ENCODE measurements around the gene TBX2. TPM values are rescaled to one million over a fixed set of nuclear protein-coding genes. Genes with fewer than 3 reads are reported as not detected.

TBX2 gene
- total and polyA plus RNA-seq, 9 of the 15 experiments (the other 6 are each of a cell fraction or from before 2014, with no cell fraction given) = 0.18 TPM; not detected in 8

GRCh38 chr17:61421460-61421859 lies 21.8 kb downstream of the TBX2 start:
- POLR2A ChIA-PET = no interaction called here
- BruUV-seq (replicated peaks) = no TSS peak
- CTCF ChIA-PET (ENCODE audit: low intra/inter-chr PET ratio) = no interaction called here
- ATAC-seq (no peak), DNase-seq (ENCODE audit: extremely low read depth in 1 of 4, low spot score in 3 of 4) (peak in 1 of 4 experiments; percentile 1), FAIRE-seq (no peak)
- no peaks in the 10 kb centered on the region for H3K9me3 ChIP-seq (replicated peaks; ENCODE audit: control insufficient read depth, insufficient read depth, low read depth, low read length)
- peaks cover 0 to 7% of the 10 kb centered on the region in 2 experiments; a peak in 4 of 5 replicates for H3K4me1 ChIP-seq (replicated peaks in 1 of 2; ENCODE audit: control insufficient read depth in 2 of 2, insufficient read depth in 2 of 2, low read length in 2 of 2)
- H3K4me3 ChIP-seq = no peak overlapping the region
- no peak overlapping the region for H3K27ac ChIP-seq (ENCODE audit: extremely low read depth, low read depth, low read length)
- H3K9me1 ChIP-seq (ENCODE audit: control insufficient read depth, insufficient read depth, low read length) = no peaks in the 10 kb centered on the region
- H3K4me2 ChIP-seq (ENCODE audit: insufficient read depth, low read length) = no peak overlapping the region
- WGBS (ENCODE audit: insufficient coverage, low coverage, missing lambda C conversion rate) = 0% methylated on average over 4 of the region's 4 CpGs
- peaks cover 7 to 28% of the 10 kb centered on the region in 2 experiments; a peak in 4 of 5 replicates for H3K27me3 ChIP-seq (ENCODE audit: control insufficient read depth in 2 of 2, insufficient read depth in 2 of 2, low read length in 2 of 2)
- no peaks in the 10 kb centered on the region for H3K36me3 ChIP-seq (ENCODE audit: control insufficient read depth, insufficient read depth, low read length)
- no peaks in the 10 kb centered on the region for H3K79me2 ChIP-seq (ENCODE audit: control insufficient read depth, insufficient read depth, low read length)
- H2AFZ ChIP-seq (ENCODE audit: low read depth, low read length) = no peak overlapping the region
- in situ Hi-C loops (cut with MboI) = loop anchor here (5.0 to 10.0 kb wide), 2 partner anchors 131 to 423 kb away; no protein-coding TSS in a partner anchor
- H3K9ac ChIP-seq (ENCODE audit: insufficient read depth in 1 of 2, low read depth in 2 of 2, low read length in 2 of 2) = no peak overlapping the region
- no peaks in the 10 kb centered on the region for H4K20me1 ChIP-seq (replicated peaks; ENCODE audit: control insufficient read depth, insufficient read depth, low read length)
- TF ChIP-seq HMG20A (CRISPR knock-in tag; conservative IDR thresholded peaks at IDR 0.05) = no peak
- no peak for TF ChIP-seq PREB (CRISPR knock-in tag; IDR thresholded peaks at IDR 0.05)
- TF ChIP-seq ZBTB11 (CRISPR knock-in tag; IDR thresholded peaks at IDR 0.05) = peak in 1 of 3 experiments; percentile 84; a peak in 2 of 6 replicates
- TF ChIP-seq ZNF324 (CRISPR knock-in tag; IDR thresholded peaks at IDR 0.05) = no peak
- TF ChIP-seq CXXC5 (CRISPR knock-in tag; IDR thresholded peaks at IDR 0.05) = no peak
- TF ChIP-seq ASH1L (IDR thresholded peaks at IDR 0.05; ENCODE audit: borderline replicate concordance, low read depth, partially characterized antibody) = no peak
- no peak for TF ChIP-seq ZNF143 (CRISPR knock-in tag; IDR thresholded peaks at IDR 0.05)
- TF ChIP-seq ZNF707 (CRISPR knock-in tag; conservative IDR thresholded peaks at IDR 0.05) = no peak
- intact Hi-C loops (cut with micrococcal nuclease) = no loop called here
